GM12891 (cell line): Measurements from ENCODE around the gene MACO1.
A peak's percentile ranks its signal among the peaks of the same experiment; 100 is the strongest.

ENCODE experiments used
- DNase-seq: peaks from one replicate; pipeline ENCODE4 v3.0.0; 2011; ENCODE audit warnings: low spot score; ENCODE audit not compliant: insufficient read length
- FAIRE-seq: peaks from 2 replicates; lab custom pipeline; 2011; peaks lifted over from hg19 to GRCh38; lab: Jason Lieb, UNC
- PAX5 ChIP-seq: IDR thresholded peaks from 2 replicates; pipeline ENCODE4 v1.6.1; 2011; ENCODE audit warnings: low read length, moderate library complexity, mild to moderate bottlenecking; ENCODE audit not compliant: insufficient read depth, severe bottlenecking
- POLR2A ChIP-seq: IDR thresholded peaks from 2 replicates; pipeline ENCODE4 v1.6.1; 2011; ENCODE audit warnings: low read depth, low read length, control low read depth
- POLR2AphosphoS5 ChIP-seq: IDR thresholded peaks from 2 replicates; pipeline ENCODE4 v1.6.1; 2011; ENCODE audit warnings: low read depth, low read length, control low read depth
- POU2F2 ChIP-seq: IDR thresholded peaks from 2 replicates; pipeline ENCODE4 v1.6.1; 2011; ENCODE audit warnings: low read depth, mild to moderate bottlenecking, control low read depth, low read length, moderate library complexity
- SPI1 ChIP-seq: IDR thresholded peaks from 2 replicates; pipeline ENCODE4 v1.6.1; 2011; ENCODE audit warnings: low read depth, low read length, control low read depth
- TAF1 ChIP-seq: IDR thresholded peaks from 2 replicates; pipeline ENCODE4 v1.6.1; 2011; ENCODE audit warnings: low read depth, low read length, control low read depth

Gene MACO1

DNA sequence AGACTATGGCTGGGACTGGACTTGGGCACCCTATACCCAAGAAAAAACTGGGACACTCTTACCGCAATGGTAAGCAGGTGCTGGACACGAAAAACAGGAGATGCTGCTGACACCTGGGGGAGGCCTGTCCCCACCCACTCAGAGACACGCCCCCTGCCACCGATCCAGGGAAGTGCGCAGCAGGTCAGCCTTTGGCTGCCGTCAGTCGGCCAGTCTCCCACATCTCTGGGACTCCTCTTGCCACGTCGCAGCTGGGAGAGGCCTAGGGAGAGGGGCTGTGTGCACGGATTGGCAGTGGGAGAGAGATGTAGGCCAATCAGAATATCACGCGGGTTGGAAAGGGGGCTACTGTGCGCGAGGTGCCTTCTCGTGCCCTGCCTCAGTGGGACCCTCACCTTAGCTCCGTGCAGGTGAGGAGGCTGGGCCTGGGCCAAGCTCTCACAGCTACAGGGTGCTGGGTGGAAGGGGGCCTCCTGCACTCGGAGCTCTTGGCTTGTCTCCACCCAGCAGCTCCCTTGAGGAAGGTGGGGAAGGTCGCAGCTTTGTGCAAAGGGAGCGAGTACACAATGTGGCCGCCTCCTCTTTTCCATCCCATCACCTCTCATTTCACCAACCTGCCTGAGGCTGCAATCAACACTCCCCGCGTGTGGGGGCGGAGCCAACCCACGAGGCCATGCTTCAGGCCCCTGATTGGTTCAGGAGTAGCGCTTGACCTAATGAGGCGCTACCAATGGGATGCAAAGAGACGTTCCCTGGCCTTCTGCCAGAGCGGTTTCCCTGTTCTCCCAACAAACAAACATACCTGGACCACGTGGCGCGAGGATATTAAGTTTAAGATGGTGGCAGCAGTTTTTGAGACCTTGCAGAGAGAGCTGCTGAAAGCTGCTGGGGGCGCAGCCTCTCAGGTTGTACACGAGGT lies 87.0 kb downstream of the MACO1 start:
- no peak for FAIRE-seq
- TF ChIP-seq PAX5 (no peak), SPI1 (no peak), POLR2A (no peak), POLR2AphosphoS5 (no peak), TAF1 (no peak), POU2F2 (no peak)
- no peak for DNase-seq

DNA sequence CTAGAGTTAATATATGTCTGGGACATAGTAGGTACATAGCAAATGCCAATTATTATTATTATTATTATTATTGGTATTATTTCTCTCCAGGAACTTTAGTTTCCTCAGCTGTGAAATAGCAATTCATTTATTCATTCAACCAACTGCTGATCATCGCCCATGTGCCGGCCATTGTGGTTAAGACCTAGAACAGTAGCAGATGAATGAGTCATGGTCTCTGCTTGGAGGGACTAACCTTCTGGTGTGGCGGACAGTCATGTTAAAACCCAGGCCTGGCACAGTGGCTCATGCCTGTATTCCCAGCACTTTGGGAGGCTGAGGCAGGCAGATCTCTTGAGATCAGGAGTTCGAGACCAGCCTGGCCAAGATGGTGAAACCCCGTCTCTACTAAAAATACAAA lies 88.9 kb downstream of the MACO1 start:
- FAIRE-seq (no peak), DNase-seq (no peak)
- TF ChIP-seq POU2F2 (no peak; the same call in 1 of the 2 replicates), TAF1 (no peak), POLR2AphosphoS5 (no peak), SPI1 (no peak), POLR2A (no peak), PAX5 (no peak)

DNA sequence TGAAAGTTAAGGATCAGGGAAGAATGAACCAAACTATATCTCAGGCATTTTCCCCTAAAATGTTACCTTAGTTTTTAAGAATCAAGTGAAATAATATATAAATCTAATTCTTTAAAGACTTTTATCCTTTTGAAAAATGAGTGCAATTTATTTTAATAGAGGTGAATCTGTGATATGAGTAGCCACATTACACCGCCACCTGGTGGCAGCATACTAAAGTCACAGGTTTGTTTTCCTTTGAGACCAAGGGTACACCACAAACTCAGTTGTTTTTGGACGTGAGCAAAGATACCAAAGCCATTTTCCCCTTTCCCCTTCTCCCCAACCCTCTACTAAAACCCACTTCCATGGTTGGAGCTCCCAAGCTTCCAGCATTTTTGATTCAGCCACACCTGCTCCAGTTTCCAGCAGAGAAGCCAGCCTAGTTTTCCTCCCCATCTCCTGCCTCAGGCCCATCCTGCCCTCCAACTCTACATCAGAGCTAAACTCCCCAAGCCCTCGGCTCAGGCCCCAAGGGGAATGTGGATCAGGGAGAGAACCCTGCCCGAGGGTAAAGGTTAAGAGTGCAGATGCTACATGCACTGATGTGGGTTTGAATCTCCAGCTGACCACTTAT lies 89.9 kb downstream of the MACO1 start:
- no peak for DNase-seq
- TF ChIP-seq POU2F2, result no peak
- no peak for TF ChIP-seq PAX5
- no peak for TF ChIP-seq POLR2AphosphoS5
- no peak for TF ChIP-seq TAF1
- no peak for TF ChIP-seq SPI1
- TF ChIP-seq POLR2A, result no peak
- peak; percentile 69 for FAIRE-seq

DNA sequence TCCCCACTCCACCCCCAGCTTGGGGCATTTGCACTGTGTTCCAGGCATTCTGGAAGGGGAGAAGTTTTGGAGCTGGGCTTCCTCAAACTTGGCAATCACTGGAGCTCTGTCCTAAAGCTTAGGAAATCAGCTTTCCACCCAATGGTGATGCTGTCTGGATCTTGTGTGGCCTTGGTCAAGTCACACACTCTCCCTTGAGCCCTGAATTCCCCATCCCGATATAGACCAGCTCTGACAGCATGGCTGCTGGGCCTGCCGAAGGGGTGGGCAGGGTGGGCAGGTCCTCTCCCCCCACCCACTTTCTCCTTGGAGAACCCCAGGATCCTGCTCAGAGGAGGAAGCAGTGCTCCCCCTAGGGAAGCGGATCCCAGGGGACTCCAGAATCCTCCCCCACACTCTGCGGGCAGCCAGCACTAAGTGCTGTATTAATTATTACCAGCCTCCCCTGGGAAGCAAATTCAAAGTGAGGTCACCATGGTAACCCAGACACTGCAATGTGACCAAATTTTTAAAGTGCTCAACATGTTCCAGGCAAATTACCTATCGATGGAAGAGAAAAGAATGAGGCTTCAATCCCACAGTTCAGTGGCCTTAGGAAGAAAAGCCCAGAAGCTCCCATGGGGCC lies 91.4 kb downstream of the MACO1 start:
- no peak for DNase-seq
- FAIRE-seq, result no peak
- TF ChIP-seq SPI1 (no peak), PAX5 (no peak), TAF1 (no peak), POU2F2 (no peak), POLR2AphosphoS5 (no peak), POLR2A (no peak)

DNA sequence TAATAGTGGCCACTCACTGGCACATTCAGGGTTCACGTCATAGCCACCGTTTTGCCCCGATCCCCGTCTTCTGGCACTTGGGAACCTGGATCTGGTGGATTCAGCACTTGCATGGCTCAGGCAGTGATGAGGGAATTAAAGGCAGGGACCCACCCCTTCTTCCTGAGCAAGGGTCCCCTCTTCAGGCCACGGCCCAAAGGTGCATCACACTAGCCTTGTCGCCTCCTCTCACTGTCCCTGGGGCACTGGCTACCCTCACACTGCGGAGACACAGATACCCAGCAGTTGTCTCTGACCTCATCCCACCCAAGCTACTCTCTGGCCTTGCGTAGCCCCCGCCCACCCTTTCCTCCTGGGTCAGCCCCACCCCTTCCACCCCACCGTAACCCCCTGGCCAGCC lies 92.8 kb downstream of the MACO1 start:
- FAIRE-seq (no peak), DNase-seq (no peak)
- TF ChIP-seq SPI1 (no peak), POLR2A (no peak), PAX5 (no peak)

DNA sequence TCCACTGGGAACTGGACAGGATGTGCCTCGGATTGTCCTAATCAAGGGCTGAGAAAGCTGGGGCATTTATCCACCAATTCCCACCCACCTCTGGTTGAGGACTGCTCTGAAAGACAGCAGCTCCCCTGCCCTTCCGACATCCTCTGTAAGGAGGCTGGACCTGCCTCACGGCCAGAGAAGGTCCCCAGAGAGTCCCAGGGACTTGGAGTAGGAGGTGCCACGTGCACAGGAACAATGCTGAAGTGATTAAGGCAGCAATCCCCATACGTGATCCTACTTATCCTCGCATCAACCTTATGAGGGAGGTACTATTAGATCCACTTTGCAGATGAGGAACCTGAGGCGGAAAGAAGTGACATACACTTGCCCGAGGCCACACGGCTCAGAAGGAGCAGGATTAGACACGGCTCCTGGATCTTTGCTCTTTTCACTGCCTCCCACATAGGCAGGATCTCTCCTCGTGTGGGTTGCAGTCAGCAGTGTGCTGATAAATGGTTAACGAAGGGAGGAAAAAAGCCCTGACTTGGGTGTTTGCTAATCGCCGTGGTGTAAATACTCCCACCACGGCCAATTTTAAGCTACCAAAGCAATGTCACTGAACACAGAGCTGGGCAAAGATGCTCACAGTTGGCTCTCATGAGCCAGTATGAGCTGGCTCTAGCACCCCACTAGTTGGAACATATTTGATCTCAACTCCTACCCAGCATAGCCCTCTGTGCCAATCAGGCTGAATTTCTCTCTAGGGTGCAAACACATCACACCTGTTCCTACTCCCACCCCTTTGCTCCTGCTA lies 94.1 kb downstream of the MACO1 start:
- no peak for TF ChIP-seq POLR2AphosphoS5
- no peak for TF ChIP-seq TAF1
- no peak for TF ChIP-seq PAX5
- TF ChIP-seq SPI1, result no peak
- TF ChIP-seq POLR2A, result no peak
- TF ChIP-seq POU2F2, result no peak
- no peak for FAIRE-seq
- DNase-seq, result no peak

DNA sequence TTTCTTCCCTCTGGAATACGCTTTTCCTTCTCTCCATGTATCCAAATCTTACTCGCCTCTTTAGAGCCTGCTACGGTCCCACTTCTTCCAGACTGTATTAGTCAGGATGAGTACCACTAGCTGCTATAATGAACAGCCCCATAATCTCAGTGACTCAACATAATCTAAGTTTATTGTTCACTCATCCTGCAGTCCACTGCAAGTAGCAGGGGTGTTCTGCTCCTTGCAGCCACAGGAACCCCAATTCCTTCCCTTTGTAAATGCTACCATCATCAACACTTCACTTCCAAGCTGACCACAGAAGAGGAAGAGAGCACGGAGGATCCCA lies 94.6 kb downstream of the MACO1 start:
- TF ChIP-seq POLR2A, result no peak
- no peak for TF ChIP-seq PAX5
- no peak for TF ChIP-seq SPI1
- TF ChIP-seq TAF1, result no peak
- TF ChIP-seq POU2F2, result no peak
- no peak for TF ChIP-seq POLR2AphosphoS5
- FAIRE-seq, result no peak
- DNase-seq, result no peak

DNA sequence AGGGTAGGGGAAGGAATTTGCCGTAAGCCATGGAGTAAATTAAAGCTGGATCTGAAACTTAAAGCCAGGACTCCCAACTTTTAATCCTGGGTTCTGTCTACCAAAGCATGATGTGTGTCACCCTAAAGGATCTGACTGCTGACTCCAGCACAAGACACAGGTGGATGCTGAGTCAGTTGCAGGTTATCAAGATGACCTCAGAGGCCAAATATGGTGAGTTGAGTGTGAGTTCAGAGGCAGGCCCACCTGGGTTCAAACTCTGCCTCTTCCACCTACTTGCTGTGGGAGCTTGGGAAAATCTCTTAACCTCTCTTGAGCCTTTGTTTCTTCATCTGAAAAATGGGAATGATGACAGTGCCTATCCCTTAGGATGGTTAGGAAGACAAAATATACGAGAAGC lies 96.1 kb downstream of the MACO1 start:
- no peak for TF ChIP-seq POLR2A
- no peak for TF ChIP-seq PAX5
- no peak for TF ChIP-seq SPI1
- TF ChIP-seq POLR2AphosphoS5, result no peak
- no peak for TF ChIP-seq TAF1
- no peak for TF ChIP-seq POU2F2
- FAIRE-seq (no peak), DNase-seq (no peak)

DNA sequence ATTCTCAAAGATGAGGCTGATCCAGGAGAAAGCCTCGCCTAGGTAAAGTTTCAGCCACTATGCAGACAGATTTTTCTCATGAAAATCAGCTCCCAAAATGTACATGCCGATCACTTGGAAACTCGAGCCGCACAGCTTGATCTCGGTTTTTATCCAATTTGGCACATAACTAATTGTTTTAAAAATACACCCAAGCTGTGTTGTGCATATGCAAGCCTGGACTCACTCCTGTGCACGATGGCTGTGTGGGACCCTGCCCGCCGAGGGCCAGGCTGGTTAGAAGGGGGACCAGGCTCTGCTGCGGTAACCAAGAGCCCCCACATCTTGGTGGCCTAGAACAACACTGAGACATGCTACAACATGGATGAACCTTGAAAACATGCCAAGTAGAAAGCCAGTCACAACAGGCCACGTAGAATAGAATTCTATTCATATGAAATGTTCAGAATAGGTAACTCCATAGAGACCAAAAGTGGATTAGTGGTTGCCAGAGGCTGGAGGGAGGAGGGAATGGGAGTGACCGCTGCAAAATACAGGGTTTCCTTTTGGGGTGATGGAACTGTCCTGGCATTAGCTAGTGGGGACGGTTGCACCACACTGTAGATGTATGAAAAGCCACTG lies 96.6 kb downstream of the MACO1 start:
- TF ChIP-seq POU2F2 (no peak), TAF1 (no peak), POLR2A (no peak), PAX5 (no peak), SPI1 (no peak), POLR2AphosphoS5 (no peak)
- no peak for FAIRE-seq
- no peak for DNase-seq
